HCT116 (cell line): ENCODE results near the gene GLP2R. TPM values are rescaled to one million over a fixed set of nuclear protein-coding genes. Genes with fewer than 3 reads are reported as not detected.

Source experiments
- ATAC-seq: fragments of 200-7000 bp; cut with Tn5 transposase; 2 replicates; pipeline ENCODE4 v1.9.1; 2020; ENCODE audit warnings: mild to moderate bottlenecking, moderate library complexity
- BruUV-seq: library from RNA; stranded (reverse); fragments of 400-500 nt; replicated peaks from 2 replicates; lab custom pipeline; 2021; lab: Mats Ljungman, UMichigan
- CTCF ChIA-PET: fragments of 300-600 bp; sonication (Branson Sonifier 250); formaldehyde crosslinking; loops from one replicate; lab custom pipeline; 2021; ENCODE audit warnings: antibody characterized with exemption; lab: Charles Lee
- POLR2A ChIA-PET: fragments of 300-600, 350-600 bp; sonication (Branson Sonifier 250); formaldehyde crosslinking; loops from one replicate; lab custom pipeline; 2021; ENCODE audit warnings: antibody characterized with exemption; lab: Charles Lee
- RAD21 ChIA-PET, 2 experiments: fragments of 300-600 bp; sonication (Branson Sonifier 250); formaldehyde crosslinking; loops; one replicate each; lab custom pipeline; 2023; ENCODE audit warnings: low total read pairs in 2 of 2; ENCODE audit not compliant: uncharacterized antibody in 2 of 2, unreplicated experiment in 2 of 2, low non-redundant PET in 1 of 2; lab: Charles Lee
- DNase-seq: peaks from one replicate; pipeline ENCODE4 v3.0.0-alpha.2; 2010; ENCODE audit warnings: low read depth, low spot score
- H2AFZ ChIP-seq: fragments of 200-600 bp; shearing (Covaris generic), sonication (generic); 2 replicates; pipeline ENCODE4 v1.6.1; 2017; ENCODE audit warnings: low read depth, mixed run types, mixed read lengths, antibody characterized with exemption, low read length; ENCODE audit not compliant: poor library complexity, severe bottlenecking
- H3K27ac ChIP-seq: 2 replicates; pipeline ENCODE4 v1.5.1; 2012; ENCODE audit warnings: low read depth, low read length
- H3K27me3 ChIP-seq: fragments of 200-600 bp; sonication (generic); 2 replicates; pipeline ENCODE4 v1.6.1; 2016; ENCODE audit warnings: mixed run types, low read length, mixed read lengths; ENCODE audit not compliant: insufficient read depth
- H3K36me3 ChIP-seq, 2 experiments: fragments of 200-500 bp in 1 of 2; fragments of 200-600 bp in 1 of 2; sonication (Bioruptor generic) in 1 of 2; sonication (generic) in 1 of 2; 2 replicates each; pipeline versions ENCODE4 v1.5.1 to v1.6.1; 2014 to 2016; ENCODE audit warnings: low read length in 2 of 2, inconsistent platforms in 1 of 2, mixed read lengths in 1 of 2, mixed run types in 1 of 2; ENCODE audit not compliant: insufficient read depth in 2 of 2, control insufficient read depth in 1 of 2
- H3K4me1 ChIP-seq, 2 experiments: fragments of 200-600 bp in 1 of 2; sonication (generic) in 1 of 2; 2 replicates each; pipeline versions ENCODE4 v1.5.1 to v1.6.1; 2012 to 2017; ENCODE audit warnings: low read length in 2 of 2, inconsistent platforms in 1 of 2, mild to moderate bottlenecking in 1 of 2, mixed read lengths in 1 of 2, mixed run types in 1 of 2, moderate library complexity in 1 of 2; ENCODE audit not compliant: insufficient read depth in 2 of 2, control insufficient read depth in 1 of 2
- H3K4me2 ChIP-seq: fragments of 200-600 bp; sonication (generic); 2 replicates; pipeline ENCODE4 v1.6.1; 2017; ENCODE audit warnings: mixed run types, low read length, mixed read lengths
- H3K4me3 ChIP-seq, 2 experiments: fragments of 200-600 bp in 1 of 2; sonication (generic) in 1 of 2; replicated peaks in 1 of 2; 2 replicates each; pipeline ENCODE4 v1.5.1; 2011 to 2016; ENCODE audit warnings: low read length in 2 of 2, control low read depth in 1 of 2, low read depth in 1 of 2, mild to moderate bottlenecking in 1 of 2, mixed read lengths in 1 of 2, mixed run types in 1 of 2
- H3K79me2 ChIP-seq: fragments of 200-600 bp; sonication (generic); 2 replicates; pipeline ENCODE4 v1.6.1; 2017; ENCODE audit warnings: mild to moderate bottlenecking, mixed run types, low read length, moderate library complexity, mixed read lengths; ENCODE audit not compliant: insufficient read depth
- H3K9ac ChIP-seq: fragments of 200-600 bp; sonication (generic); 2 replicates; pipeline ENCODE4 v1.6.1; 2016; ENCODE audit warnings: low read length, mixed read lengths
- H3K9me2 ChIP-seq: fragments of 200-600 bp; sonication (generic), shearing (Covaris generic); 2 replicates; pipeline ENCODE4 v1.6.1; 2017; ENCODE audit warnings: mixed run types, mild to moderate bottlenecking, moderate library complexity; ENCODE audit not compliant: insufficient read depth
- H3K9me3 ChIP-seq, 2 experiments: fragments of 200-500 bp in 1 of 2; fragments of 200-600 bp in 1 of 2; sonication (Bioruptor generic) in 1 of 2; sonication (generic) in 1 of 2; 2 replicates each; pipeline ENCODE4 v1.6.1; 2014 to 2017; ENCODE audit warnings: low read length in 2 of 2, mixed read lengths in 2 of 2, inconsistent platforms in 1 of 2, low read depth in 1 of 2, mild to moderate bottlenecking in 1 of 2, mixed run types in 1 of 2, moderate library complexity in 1 of 2; ENCODE audit not compliant: control insufficient read depth in 1 of 2, insufficient read depth in 1 of 2
- H4K20me1 ChIP-seq: fragments of 200-600 bp; sonication (generic), shearing (Covaris generic); 2 replicates; pipeline ENCODE4 v1.6.1; 2017; ENCODE audit warnings: mixed run types, mild to moderate bottlenecking, moderate library complexity; ENCODE audit not compliant: insufficient read depth
- ELF1 ChIP-seq: IDR thresholded peaks from 2 replicates; pipeline ENCODE4 v1.6.1; 2012; ENCODE audit warnings: low read depth, borderline replicate concordance
- YY1 ChIP-seq: IDR thresholded peaks from 2 replicates; pipeline ENCODE4 v1.6.1; 2011; ENCODE audit warnings: low read length, low read depth, moderate library complexity, mild to moderate bottlenecking; ENCODE audit not compliant: insufficient replicate concordance; ENCODE audit errors: extremely low read depth
- intact Hi-C: fragments of 100-400 bp; cut with micrococcal nuclease; formaldehyde crosslinking; loops from 2 replicates; pipeline ENCODE4 v1.10.0; 2022
- total RNA-seq: library from RNA; stranded (reverse); gene quantifications from one replicate; pipeline ENCODE4 v1.2.1, GENCODE V29; 2021; ENCODE audit not compliant: unreplicated experiment

Gene GLP2R
- total RNA-seq, 1 experiment from 2014 or later: not detected

DNA sequence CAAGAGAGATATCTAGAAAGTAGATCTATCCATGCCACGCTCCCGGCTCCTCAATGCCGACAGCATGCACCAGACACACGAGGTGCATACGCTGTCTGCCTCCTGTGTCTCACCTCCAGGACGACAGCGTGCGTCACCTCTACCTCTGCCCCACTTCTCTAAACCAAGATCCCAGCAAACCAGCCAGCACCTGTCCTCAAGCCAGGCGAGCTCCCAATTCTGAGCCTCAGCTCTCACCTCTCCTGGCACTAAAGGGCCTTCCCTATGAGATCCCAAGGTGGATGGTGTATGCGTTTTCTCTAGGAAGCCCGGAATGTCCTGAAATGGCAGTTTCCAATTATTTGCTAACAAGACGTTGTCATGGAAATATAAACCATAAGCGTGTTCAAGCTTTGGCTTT, 115.6 kb downstream of the GLP2R start:
- H3K27me3 ChIP-seq: no peaks in the 10 kb centered on the region
- BruUV-seq: no TSS peak

More for the DNA sequence above, 115.6 kb downstream of the GLP2R start:
- no peak overlapping the region for H3K4me2 ChIP-seq
- H3K4me3 ChIP-seq: no peak overlapping the region
- POLR2A ChIA-PET: no interaction called here
- DNase-seq (no peak), ATAC-seq (no peak)
- no peak overlapping the region for H2AFZ ChIP-seq
- no peak overlapping the region for H3K27ac ChIP-seq
- intact Hi-C loops: no loop called here
- RAD21 ChIA-PET: no interaction called here
- H3K9me2 ChIP-seq: no peaks in the 10 kb centered on the region
- no peaks in the 10 kb centered on the region for H3K9me3 ChIP-seq
- CTCF ChIA-PET: interaction anchor here (1.4 kb wide), 1 partner anchor 17 kb away, joined by 4 read pairs; no protein-coding TSS in a partner anchor
- H3K79me2 ChIP-seq: no peaks in the 10 kb centered on the region
- H3K4me1 ChIP-seq: no peaks in the 10 kb centered on the region
- TF ChIP-seq ELF1 (no peak), YY1 (no peak)
- H3K36me3 ChIP-seq: no peaks in the 10 kb centered on the region
- H3K9ac ChIP-seq: no peak overlapping the region
- no peaks in the 10 kb centered on the region for H4K20me1 ChIP-seq

Other genes starting within 250 kb of the GLP2R start
- not detected for gene CFAP52, start 249.3 kb upstream of the GLP2R start, total RNA-seq
- gene USP43, start 180.4 kb upstream of the GLP2R start, total RNA-seq: 8.0 TPM
- gene DHRS7C, start 34.3 kb upstream of the GLP2R start, total RNA-seq: not detected
- not detected for gene GSG1L2, start 3.8 kb upstream of the GLP2R start, total RNA-seq
- not detected for gene RCVRN, start 79.3 kb downstream of the GLP2R start, total RNA-seq